Hepatocyte (in vitro differentiated cells): ENCODE data around the gene ATIC. TPM values are rescaled to one million over a fixed set of nuclear protein-coding genes. Genes with fewer than 3 reads are reported as not detected.

ENCODE experiments used
- DNase-seq: peaks from one replicate; pipeline ENCODE4 v3.0.0-alpha.2; 2016; ENCODE audit warnings: low spot score
- H2AFZ ChIP-seq: fragments of 200-600 bp; sonication (generic); 2 replicates; pipeline ENCODE4 v1.6.0; 2016; ENCODE audit warnings: antibody characterized with exemption, mild to moderate bottlenecking
- H3K27ac ChIP-seq: fragments of 200-600 bp; sonication (generic); 2 replicates; pipeline ENCODE4 v1.5.1; 2016; ENCODE audit warnings: mild to moderate bottlenecking
- H3K27me3 ChIP-seq: fragments of 200-600 bp; sonication (generic); 2 replicates; pipeline ENCODE4 v1.6.1; 2016
- H3K36me3 ChIP-seq: fragments of 200-600 bp; sonication (generic); replicated peaks from 2 replicates; pipeline ENCODE4 v1.5.1; 2016; ENCODE audit warnings: low read depth; ENCODE audit not compliant: insufficient read depth
- H3K4me1 ChIP-seq: fragments of 200-600 bp; sonication (generic); 2 replicates; pipeline ENCODE4 v1.5.1; 2016; ENCODE audit warnings: mild to moderate bottlenecking, moderate library complexity; ENCODE audit not compliant: insufficient read depth
- H3K4me2 ChIP-seq: fragments of 200-600 bp; sonication (generic); 2 replicates; pipeline ENCODE4 v1.6.0; 2016
- H3K4me3 ChIP-seq: fragments of 200-600 bp; sonication (generic); 2 replicates; pipeline ENCODE4 v1.5.1; 2016; ENCODE audit warnings: mild to moderate bottlenecking
- H3K79me2 ChIP-seq: fragments of 200-600 bp; sonication (generic); 2 replicates; pipeline ENCODE4 v1.6.0; 2017; ENCODE audit warnings: mild to moderate bottlenecking
- H3K9me2 ChIP-seq: fragments of 200-600 bp; sonication (generic); replicated peaks from 2 replicates; pipeline ENCODE4 v1.6.0; 2017; ENCODE audit warnings: mild to moderate bottlenecking; ENCODE audit not compliant: insufficient read depth
- H3K9me3 ChIP-seq: fragments of 200-600 bp; sonication (generic); 2 replicates; pipeline ENCODE4 v1.5.1; 2016; ENCODE audit warnings: low read depth, mild to moderate bottlenecking
- H4K20me1 ChIP-seq: fragments of 200-600 bp; sonication (generic); 2 replicates; pipeline ENCODE4 v1.6.0; 2016; ENCODE audit warnings: mild to moderate bottlenecking; ENCODE audit not compliant: insufficient read depth, poor library complexity, severe bottlenecking
- EZH2 ChIP-seq: fragments of 200-600 bp; sonication (generic); IDR thresholded peaks from 2 replicates; pipeline ENCODE4 v1.6.1; 2016; ENCODE audit warnings: antibody characterized with exemption, mild to moderate bottlenecking, borderline replicate concordance
- EZH2phosphoT487 ChIP-seq: fragments of 200-600 bp; sonication (generic); IDR thresholded peaks from one replicate; pipeline ENCODE4 v1.6.1; 2018; ENCODE audit warnings: antibody characterized with exemption, mild to moderate bottlenecking, low read depth, moderate library complexity; ENCODE audit not compliant: unreplicated experiment, severe bottlenecking
- WGBS: methylation state at CpG from one replicate; pipeline ENCODE4 v1.1.6; 2016; ENCODE audit warnings: low lambda C conversion rate; ENCODE audit errors: missing lambda C conversion rate; 5-methylcytosine and 5-hydroxymethylcytosine counted together
- polyA plus RNA-seq: library from polyadenylated mRNA; unstranded; fragments of >200 nt; fragmentation: Nextera tagmentation; extraction: Ambion mirVana; gene quantifications from 2 replicates; pipeline ENCODE4 v1.2.1, GENCODE V29; 2016
- total RNA-seq: library from RNA; depleted of rRNA; stranded (reverse); fragments of >200 nt; gene quantifications from 2 replicates; pipeline ENCODE4 v1.2.3, GENCODE V29; 2014
- TF ChIP-seq, protein P1 (sequence below): fragments of 200-600 bp; sonication (generic); IDR thresholded peaks from 2 replicates; pipeline ENCODE4 v1.5.1; 2016; ENCODE audit warnings: antibody characterized with exemption, mild to moderate bottlenecking; ENCODE audit not compliant: poor library complexity

The ATIC gene
- total and polyA plus RNA-seq, 2 experiments from 2014 or later, result 19.6 to 82.7 TPM

- 75% methylated on average over 7 of the region's 7 CpGs for WGBS
- Histone ChIP-seq H4K20me1 (no peaks in the 10 kb centered on the region), H3K9me2 (no peaks in the 10 kb centered on the region)
Observed at GRCh38 chr2:215384710-215385109, 72.9 kb downstream of the ATIC start.

DNA sequence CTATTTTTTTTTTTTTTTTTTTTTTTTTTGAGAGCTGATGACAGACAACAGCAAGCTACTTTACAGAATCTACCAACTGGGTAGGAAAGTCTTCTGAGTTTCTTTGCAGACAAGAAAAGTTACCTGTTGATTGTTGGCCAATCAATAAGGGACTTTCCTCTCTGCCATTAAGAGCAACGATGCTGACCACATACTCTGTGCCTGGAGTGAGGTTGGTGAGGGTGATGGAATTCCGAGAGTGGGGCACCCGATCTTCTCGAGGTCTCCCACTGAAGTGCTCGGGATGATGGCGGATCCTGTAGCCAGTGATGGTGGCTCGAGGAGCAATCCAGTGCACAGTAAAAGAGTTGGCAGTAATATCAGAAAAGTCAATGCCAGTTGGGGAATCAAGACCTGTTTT lies 74.7 kb downstream of the ATIC start:
- Histone ChIP-seq H3K4me1 (no peaks in the 10 kb centered on the region), H3K9me2 (no peaks in the 10 kb centered on the region), H3K36me3 (peaks cover 9% of the 10 kb centered on the region), H3K9me3 (no peaks in the 10 kb centered on the region), H4K20me1 (no peaks in the 10 kb centered on the region), H3K4me2 (no peak overlapping the region), H3K27ac (no peak overlapping the region), H3K27me3 (no peaks in the 10 kb centered on the region), H3K79me2 (no peaks in the 10 kb centered on the region), H3K4me3 (no peak overlapping the region), H2AFZ (no peak overlapping the region)
- no peak for TF ChIP-seq EZH2
- TF ChIP-seq EZH2phosphoT487, result no peak
- TF ChIP-seq, protein P1, sequence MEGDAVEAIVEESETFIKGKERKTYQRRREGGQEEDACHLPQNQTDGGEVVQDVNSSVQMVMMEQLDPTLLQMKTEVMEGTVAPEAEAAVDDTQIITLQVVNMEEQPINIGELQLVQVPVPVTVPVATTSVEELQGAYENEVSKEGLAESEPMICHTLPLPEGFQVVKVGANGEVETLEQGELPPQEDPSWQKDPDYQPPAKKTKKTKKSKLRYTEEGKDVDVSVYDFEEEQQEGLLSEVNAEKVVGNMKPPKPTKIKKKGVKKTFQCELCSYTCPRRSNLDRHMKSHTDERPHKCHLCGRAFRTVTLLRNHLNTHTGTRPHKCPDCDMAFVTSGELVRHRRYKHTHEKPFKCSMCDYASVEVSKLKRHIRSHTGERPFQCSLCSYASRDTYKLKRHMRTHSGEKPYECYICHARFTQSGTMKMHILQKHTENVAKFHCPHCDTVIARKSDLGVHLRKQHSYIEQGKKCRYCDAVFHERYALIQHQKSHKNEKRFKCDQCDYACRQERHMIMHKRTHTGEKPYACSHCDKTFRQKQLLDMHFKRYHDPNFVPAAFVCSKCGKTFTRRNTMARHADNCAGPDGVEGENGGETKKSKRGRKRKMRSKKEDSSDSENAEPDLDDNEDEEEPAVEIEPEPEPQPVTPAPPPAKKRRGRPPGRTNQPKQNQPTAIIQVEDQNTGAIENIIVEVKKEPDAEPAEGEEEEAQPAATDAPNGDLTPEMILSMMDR, result no peak
- 96% methylated on average over 7 of the region's 7 CpGs for WGBS
- no peak for DNase-seq

More at GRCh38 chr2:215384710-215385109, 72.9 kb downstream of the ATIC start:
- no peaks in the 10 kb centered on the region for H3K4me1 ChIP-seq
- H3K9me3 ChIP-seq, result no peaks in the 10 kb centered on the region
- TF ChIP-seq, protein P1, result no peak
- TF ChIP-seq EZH2phosphoT487 (no peak), EZH2 (no peak)
- no peak overlapping the region for H3K4me2 ChIP-seq
- H3K4me3 ChIP-seq, result no peak overlapping the region
- no peak overlapping the region for H2AFZ ChIP-seq
- no peak for DNase-seq
- H3K27me3 ChIP-seq, result no peaks in the 10 kb centered on the region
- H3K27ac ChIP-seq, result no peak overlapping the region
- peaks cover 9% of the 10 kb centered on the region for H3K36me3 ChIP-seq
- H3K79me2 ChIP-seq, result no peaks in the 10 kb centered on the region

- Histone ChIP-seq H3K4me2 (no peak overlapping the region), H3K4me1 (no peaks in the 10 kb centered on the region), H3K4me3 (no peak overlapping the region), H3K27me3 (no peaks in the 10 kb centered on the region), H3K36me3 (peaks cover 9% of the 10 kb centered on the region), H3K27ac (no peak overlapping the region), H3K9me2 (no peaks in the 10 kb centered on the region), H4K20me1 (no peaks in the 10 kb centered on the region), H2AFZ (no peak overlapping the region), H3K9me3 (no peaks in the 10 kb centered on the region), H3K79me2 (no peaks in the 10 kb centered on the region)
- TF ChIP-seq EZH2 (no peak), EZH2phosphoT487 (no peak)
- TF ChIP-seq, protein P1, result no peak
- DNase-seq, result no peak
- WGBS, result 92% methylated on average over 7 of the region's 7 CpGs
Observed at GRCh38 chr2:215388002-215388728, 76.3 kb downstream of the ATIC start.
